GM19025 (cell line): ENCODE results near the gene ZNF200.
"Not testable (repeated sequence)": the region's sequence is repeated elsewhere in the genome, so short reads cannot be mapped to it uniquely, and the experiment has no call there.

Experiments used
- ATAC-seq: cut with Tn5 transposase; IDR thresholded peaks from one replicate; pipeline ENCODE4 v1.9.1; 2021; ENCODE audit warnings: mild to moderate bottlenecking, low read depth, moderate library complexity; ENCODE audit not compliant: unreplicated experiment

Gene ZNF200

DNA sequence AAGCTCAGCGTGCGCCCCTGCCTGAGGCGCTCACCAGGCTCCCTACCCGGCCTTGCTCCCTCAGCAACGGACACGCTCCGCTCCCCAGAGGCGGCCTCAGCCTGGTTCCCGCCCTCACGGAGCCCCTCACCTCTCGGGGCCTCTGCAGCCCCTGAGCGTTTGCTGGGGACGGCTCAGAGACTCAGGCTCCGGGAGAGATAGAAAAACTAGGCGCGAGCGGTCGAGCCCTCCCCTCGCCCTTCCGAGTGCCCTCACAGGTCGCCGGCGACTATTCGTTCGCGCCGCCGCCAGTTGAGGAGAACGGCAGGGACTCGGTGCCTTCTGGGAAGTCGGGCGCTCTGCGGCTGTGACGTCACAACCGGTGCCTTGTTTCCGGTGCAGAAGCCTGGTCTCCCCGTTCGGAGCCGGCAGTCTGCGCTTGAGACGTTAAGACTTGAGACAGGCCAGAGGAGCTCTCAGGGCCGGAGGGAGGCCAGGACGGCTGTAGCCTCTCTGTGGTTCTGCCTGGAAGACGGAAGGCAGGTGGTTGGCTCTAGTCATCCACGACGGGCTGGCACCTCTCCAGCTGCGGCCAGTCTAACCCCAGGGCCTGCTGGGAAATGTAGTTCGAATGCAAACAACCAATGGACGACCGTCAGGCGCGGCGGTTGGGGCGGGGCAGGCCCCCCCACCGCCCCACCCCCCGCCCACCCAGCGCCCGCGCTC lies at the start of gene ZNF200:
Gene ZNF200 (minus strand): TSS at position 302 of the 705 bp plus-strand sequence. CDS start 1,403 bp downstream, outside the sequence.
- ATAC-seq: peak; percentile 89

- no peak for ATAC-seq
Observed at GRCh38 chr16:3283543-3284447, 48.8 kb upstream of the ZNF200 start.

GRCh38 chr16:3282730-3283542 lies 48.0 kb upstream of the ZNF200 start, which contains the start of gene ZNF263:
Gene ZNF263, plus strand, starts transcription at chr16:3283491. Its CDS starts 328 bp downstream, at chr16:3283819.
- peak; percentile 73 for ATAC-seq

GRCh38 chr16:3282103-3282729 lies 47.3 kb upstream of the ZNF200 start:
- ATAC-seq: peak; percentile 19

DNA sequence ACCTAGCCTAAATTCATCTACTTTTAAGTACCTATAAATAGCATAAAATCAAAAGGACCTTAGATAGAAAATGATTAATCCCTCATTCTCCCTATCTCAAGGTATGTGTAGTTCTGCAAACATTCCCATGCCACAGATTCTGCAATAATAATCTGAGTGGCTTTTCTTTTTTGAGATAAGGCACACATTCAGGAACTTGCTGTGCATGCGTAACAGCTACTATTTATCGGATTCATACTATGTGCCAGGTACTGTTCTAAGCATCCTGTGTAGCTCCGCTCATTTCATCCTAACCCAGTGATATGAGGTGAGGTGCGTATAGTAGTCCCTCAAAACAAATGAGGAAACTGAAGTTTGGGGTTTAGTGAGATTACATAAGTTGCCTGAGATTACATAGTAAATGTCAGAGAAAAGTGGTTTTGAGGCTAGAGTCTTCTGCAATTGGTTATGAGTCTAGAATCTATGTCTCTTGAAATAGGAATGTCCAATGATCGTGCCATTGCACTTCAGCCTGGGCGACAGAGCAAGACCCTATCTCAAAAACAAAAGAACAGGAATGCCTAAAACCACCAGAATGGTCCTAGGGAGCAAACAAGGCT lies 46.4 kb upstream of the ZNF200 start:
- no peak for ATAC-seq

DNA sequence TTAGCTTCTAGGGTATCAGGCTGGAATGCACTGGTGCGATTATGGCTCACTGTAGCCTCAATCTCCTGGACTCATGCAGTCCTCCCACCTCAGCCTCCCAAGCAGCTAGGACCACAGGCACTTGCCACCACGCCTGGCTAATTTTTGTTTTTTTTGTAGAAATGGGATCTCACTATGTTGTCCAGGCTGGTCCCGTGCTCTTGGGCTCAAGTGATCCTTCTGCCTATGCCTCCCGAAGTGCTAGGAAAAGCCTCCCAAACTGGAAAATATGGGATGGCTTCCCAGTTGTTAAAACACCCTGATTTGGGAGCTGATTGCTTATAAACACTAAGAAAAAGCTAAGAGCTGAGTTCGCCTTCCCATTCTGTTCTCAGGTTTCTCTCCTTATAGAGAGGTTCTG lies 41.7 kb upstream of the ZNF200 start:
- no peak for ATAC-seq

DNA sequence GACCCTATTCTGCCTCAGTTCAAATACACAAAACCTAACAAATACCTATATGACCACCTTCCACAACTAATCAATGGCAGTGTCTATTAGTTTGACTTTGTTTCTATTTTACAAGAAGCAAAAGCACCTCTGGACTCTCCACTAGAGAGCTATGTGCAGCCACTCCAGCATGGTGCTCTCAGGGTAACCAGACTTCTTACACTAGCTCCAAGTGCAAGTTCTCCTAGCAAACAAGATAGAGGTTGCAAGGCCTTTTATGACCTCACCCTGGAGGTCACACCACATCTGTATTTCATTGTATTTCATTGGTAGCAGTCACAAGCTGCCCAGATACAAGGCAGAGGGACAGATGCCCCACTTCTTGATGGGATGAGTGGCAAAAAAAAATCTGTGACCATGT lies 40.0 kb upstream of the ZNF200 start:
- no peak for ATAC-seq

DNA sequence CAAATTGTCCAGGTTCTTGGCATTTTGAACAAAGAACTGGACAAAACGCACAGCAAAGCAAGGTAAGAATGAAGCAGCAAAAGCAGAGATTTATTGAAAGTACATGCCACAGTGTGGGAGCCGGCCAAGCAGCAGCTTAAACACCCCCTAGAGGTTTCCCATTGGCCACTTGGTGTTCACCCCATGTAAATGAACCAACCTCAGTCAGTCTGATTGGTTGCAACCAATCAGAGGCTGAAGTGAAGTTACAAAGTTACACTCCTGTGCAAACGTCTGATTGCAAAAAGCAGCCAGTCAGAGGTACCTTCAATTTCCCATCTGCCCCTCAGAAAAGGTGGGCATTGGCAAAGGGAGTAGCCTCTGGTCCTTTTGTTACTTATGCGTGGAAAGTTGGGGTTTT lies 39.5 kb upstream of the ZNF200 start:
- no peak for ATAC-seq

DNA sequence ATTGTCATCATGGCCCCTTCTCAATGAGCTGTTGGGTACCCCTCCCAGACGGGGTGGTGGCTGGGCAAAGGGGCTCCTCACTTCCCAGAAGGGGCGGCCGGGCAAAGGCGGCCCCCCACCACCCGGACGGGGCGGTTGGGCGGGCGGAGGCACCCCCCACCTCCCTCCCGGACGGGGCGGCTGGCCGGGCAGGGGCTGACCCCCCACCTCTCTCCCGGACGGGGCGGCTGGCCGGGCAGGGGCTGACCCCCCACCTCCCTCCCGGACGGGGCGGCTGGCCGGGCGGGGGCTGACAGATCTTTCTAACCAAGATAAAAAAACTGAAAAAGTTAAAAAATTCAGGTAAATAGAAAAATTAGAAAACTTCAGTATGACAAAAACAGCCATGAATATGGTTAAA lies 36.3 kb upstream of the ZNF200 start:
- not testable (repeated sequence) for ATAC-seq

DNA sequence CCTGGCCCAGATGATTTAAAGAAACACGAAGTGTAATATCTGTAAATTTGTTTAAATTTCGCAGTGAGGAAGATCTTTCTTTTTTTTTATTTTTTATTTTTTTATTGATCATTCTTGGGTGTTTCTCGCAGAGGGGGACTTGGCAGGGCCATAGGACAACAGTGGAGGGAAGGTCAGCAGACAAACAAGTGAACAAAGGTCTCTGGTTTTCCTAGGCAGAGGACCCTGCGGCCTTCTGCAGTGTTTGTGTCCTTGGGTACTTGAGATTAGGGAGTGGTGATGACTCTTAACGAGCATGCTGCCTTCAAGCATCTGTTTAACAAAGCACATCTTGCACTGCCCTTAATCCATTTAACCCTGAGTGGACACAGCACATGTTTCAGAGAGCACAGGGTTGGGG lies 35.8 kb upstream of the ZNF200 start:
- ATAC-seq: not testable (repeated sequence)

DNA sequence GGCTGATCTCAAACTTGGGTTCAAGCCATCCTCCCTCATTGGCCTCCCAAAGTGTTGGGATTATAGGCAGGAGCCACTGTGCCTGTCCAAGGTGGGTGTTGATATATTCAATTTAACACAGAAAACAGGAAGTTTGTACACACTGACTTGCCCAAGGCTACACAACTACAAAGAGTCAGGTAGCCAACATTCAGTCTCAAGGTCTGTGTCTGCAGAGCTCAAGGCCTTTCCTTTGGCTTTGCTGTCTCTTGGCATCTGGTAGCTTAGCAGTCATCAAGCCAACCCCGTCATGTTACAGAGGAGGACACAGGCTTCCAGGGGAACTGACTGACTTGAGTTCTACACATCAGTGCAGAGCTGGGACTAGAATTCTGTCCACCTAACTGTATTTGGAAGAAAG lies 33.3 kb upstream of the ZNF200 start:
- ATAC-seq: no peak

DNA sequence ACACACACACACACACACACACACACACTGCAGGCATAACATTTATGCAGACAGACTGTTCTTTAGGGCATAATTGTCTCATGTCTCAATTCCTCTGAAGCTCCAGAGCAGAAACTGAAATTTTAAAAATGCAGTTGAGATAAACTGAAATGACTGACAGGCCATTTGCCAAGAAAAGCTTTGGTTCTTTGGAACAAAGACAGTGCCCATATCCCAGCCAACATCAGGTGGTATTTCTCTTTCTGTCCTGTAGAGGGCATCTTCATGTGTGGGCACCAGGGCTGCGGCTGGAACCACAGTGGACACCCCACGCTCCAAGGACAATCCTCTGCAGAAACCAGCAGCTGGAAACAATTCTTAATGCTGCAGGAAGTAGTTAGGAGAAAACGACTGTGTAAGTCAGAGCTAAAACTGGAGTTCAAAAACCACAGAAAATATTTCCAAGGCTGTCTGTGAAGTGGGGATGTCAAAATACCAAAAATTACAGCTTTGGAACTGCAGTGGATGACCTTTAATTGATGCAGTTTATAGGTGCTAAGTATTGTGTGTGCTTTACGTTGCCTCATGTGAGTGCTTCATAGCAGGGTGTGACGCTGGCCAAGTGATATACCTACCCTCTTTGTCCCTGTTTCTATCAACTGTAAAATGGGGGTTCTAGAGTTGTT lies 32.0 kb upstream of the ZNF200 start:
- no peak for ATAC-seq

DNA sequence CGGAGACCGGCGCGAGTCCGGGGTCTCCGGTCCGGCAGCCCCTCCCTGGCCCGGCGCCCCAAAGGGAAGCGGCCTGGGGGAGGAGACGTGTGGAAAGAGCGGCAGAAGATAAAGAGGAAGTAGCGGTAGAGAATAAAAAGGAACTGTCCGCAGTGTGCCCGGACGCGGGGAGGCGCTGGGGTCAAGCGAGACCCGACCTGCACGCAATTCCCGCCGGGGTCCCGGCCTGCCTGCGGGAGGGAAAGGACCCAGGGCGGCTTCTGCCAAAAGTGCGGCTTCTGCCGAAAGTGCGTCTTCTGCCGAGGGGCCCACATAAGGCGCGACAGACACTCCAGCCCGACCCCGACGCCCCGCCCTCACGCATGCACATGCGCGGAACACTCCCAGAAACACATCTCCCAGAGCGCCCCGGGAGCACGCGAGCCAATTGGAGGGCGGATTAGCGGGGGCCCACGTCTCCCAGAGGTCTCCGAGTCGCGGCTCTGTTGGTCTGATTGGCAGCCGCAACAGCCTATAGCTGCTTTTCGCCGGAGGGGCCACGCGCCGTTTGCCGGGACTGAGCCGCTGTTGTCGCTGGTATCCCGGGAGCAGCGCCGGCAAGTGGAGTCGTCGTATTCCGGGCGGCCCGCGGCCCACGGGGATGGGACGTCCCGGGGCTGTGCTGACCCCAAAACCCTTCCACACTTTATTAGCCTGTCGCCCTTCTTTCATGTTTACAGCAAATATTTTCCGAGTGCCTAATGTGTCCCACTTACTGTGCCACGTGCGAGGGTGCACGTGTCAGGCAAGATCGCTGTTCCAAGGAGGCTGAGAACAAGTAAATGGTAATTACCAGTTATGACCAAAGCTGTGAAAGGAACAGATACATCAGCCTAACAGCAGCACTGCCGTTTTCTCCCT lies 29.4 kb upstream of the ZNF200 start:
- ATAC-seq: peak; percentile 65

DNA sequence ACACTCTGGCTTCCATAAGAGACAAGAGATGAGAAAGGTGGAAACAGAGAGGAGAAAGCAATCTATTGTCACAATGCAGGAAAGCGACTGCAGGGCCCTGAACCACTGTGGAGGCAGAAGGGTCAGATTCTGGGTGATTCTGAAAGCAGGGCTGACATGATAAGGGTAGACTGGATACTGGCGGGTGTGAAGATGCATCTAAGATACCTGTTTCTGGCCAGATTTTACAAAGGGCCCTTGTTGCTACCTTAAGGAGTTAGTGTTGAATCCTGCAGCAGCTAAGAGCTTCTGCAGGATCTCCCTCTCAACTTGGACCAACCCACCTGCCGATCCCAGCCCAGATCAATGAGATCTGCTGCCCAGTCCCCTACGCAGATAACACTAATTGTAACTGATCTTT lies 27.6 kb upstream of the ZNF200 start:
- no peak for ATAC-seq

GRCh38 chr16:3259836-3260235 lies 24.9 kb upstream of the ZNF200 start:
- ATAC-seq: no peak

- no peak for ATAC-seq
Observed at GRCh38 chr16:3256866-3257465, 22.0 kb upstream of the ZNF200 start.

GRCh38 chr16:3256146-3256865 lies 21.3 kb upstream of the ZNF200 start, which contains the start of gene MEFV:
Gene MEFV, minus strand, starts transcription at chr16:3256633. Its CDS starts 46 bp downstream, at chr16:3256587.
- ATAC-seq: no peak
